GM23338 (cell line): ENCODE data around the gene WIPI1. TPM values are rescaled to one million over a fixed set of nuclear protein-coding genes. Genes with fewer than 3 reads are reported as not detected.

Experiments used
- ATAC-seq: fragments of 200-7000 bp; cut with Tn5 transposase; 3 replicates; pipeline ENCODE4 v1.9.1; 2020
- DNase-seq: peaks from one replicate; pipeline ENCODE4 v3.0.0-alpha.2; 2015; ENCODE audit warnings: low spot score
- H2AFZ ChIP-seq: fragments of 200-600 bp; sonication (generic); 2 replicates; pipeline ENCODE4 v1.8.0; 2016; ENCODE audit warnings: antibody characterized with exemption, mild to moderate bottlenecking, moderate library complexity
- H3F3A ChIP-seq: fragments of 200-600 bp; sonication (generic); replicated peaks from 2 replicates; pipeline ENCODE4 v1.8.0; 2017; ENCODE audit warnings: antibody characterized with exemption, mixed run types, low read depth
- H3K27ac ChIP-seq: fragments of 200-600 bp; sonication (generic); 2 replicates; pipeline ENCODE4 v1.6.1; 2016; ENCODE audit warnings: low read depth
- H3K27me3 ChIP-seq: fragments of 200-600 bp; sonication (generic); 2 replicates; pipeline ENCODE4 v1.8.0; 2016; ENCODE audit warnings: mild to moderate bottlenecking, mixed run types, moderate library complexity; ENCODE audit not compliant: insufficient read depth
- H3K36me3 ChIP-seq: fragments of 200-600 bp; sonication (generic); 2 replicates; pipeline ENCODE4 v1.8.0; 2016; ENCODE audit warnings: mild to moderate bottlenecking; ENCODE audit not compliant: insufficient read depth
- H3K4me1 ChIP-seq: fragments of 200-600 bp; sonication (generic); 2 replicates; pipeline ENCODE4 v1.8.0; 2016; ENCODE audit warnings: mild to moderate bottlenecking, moderate library complexity; ENCODE audit not compliant: insufficient read depth
- H3K4me2 ChIP-seq: fragments of 200-600 bp; sonication (generic); 2 replicates; pipeline ENCODE4 v1.7.1; 2017; ENCODE audit warnings: mixed run types
- H3K4me3 ChIP-seq: fragments of 200-600 bp; sonication (generic); 2 replicates; pipeline ENCODE4 v1.6.1; 2016; ENCODE audit warnings: mixed run types
- H3K79me2 ChIP-seq: fragments of 200-600 bp; sonication (generic); replicated peaks from 2 replicates; pipeline ENCODE4 v1.8.0; 2017; ENCODE audit warnings: mild to moderate bottlenecking; ENCODE audit not compliant: insufficient read depth
- H3K9me2 ChIP-seq: fragments of 200-600 bp; sonication (generic); 2 replicates; pipeline ENCODE4 v1.8.0; 2017; ENCODE audit not compliant: insufficient read depth
- H4K20me1 ChIP-seq: fragments of 200-600 bp; sonication (generic); replicated peaks from 2 replicates; pipeline ENCODE4 v1.8.0; 2017; ENCODE audit warnings: mild to moderate bottlenecking; ENCODE audit not compliant: insufficient read depth
- H3K27ac Mint-ChIP-seq: 2 replicates; pipeline ENCODE4 v1.8.0; 2020; ENCODE audit warnings: inconsistent platforms, mild to moderate bottlenecking, moderate library complexity, mixed read lengths
- H3K27me3 Mint-ChIP-seq: 3 replicates; pipeline ENCODE4 v1.8.0; 2022; ENCODE audit warnings: low read depth, mild to moderate bottlenecking, moderate library complexity, mixed read lengths, inconsistent platforms; ENCODE audit not compliant: insufficient read depth, poor library complexity
- H3K36me3 Mint-ChIP-seq: 3 replicates; pipeline ENCODE4 v1.8.0; 2021; ENCODE audit warnings: low read depth, mild to moderate bottlenecking, inconsistent platforms, moderate library complexity, mixed read lengths
- H3K4me1 Mint-ChIP-seq: 3 replicates; pipeline ENCODE4 v1.8.0; 2020; ENCODE audit warnings: mild to moderate bottlenecking, inconsistent platforms, mixed read lengths
- H3K4me3 Mint-ChIP-seq: 3 replicates; pipeline ENCODE4 v1.8.0; 2021; ENCODE audit warnings: moderate library complexity, mild to moderate bottlenecking, inconsistent platforms, mixed read lengths
- H3K9me3 Mint-ChIP-seq: 3 replicates; pipeline ENCODE4 v1.8.0; 2020; ENCODE audit warnings: moderate library complexity, mild to moderate bottlenecking, inconsistent platforms, mixed read lengths
- ETS1 ChIP-seq: IDR thresholded peaks from 2 replicates; pipeline ENCODE4 v1.6.1; 2016; ENCODE audit warnings: antibody characterized with exemption
- EZH2phosphoT487 ChIP-seq: fragments of 200-600 bp; sonication (generic); IDR thresholded peaks from one replicate; pipeline ENCODE4 v1.8.1; 2018; ENCODE audit warnings: antibody characterized with exemption; ENCODE audit not compliant: unreplicated experiment
- NANOG ChIP-seq: IDR thresholded peaks from 2 replicates; pipeline ENCODE4 v1.6.1; 2016; ENCODE audit warnings: antibody characterized with exemption, borderline replicate concordance
- POLR2AphosphoS5 ChIP-seq: IDR thresholded peaks from 2 replicates; pipeline ENCODE4 v1.6.1; 2016; ENCODE audit warnings: antibody characterized with exemption, low read depth
- REST ChIP-seq: IDR thresholded peaks from one replicate; pipeline ENCODE4 v1.6.1; 2018; ENCODE audit warnings: antibody characterized with exemption; ENCODE audit not compliant: unreplicated experiment
- STAT1 ChIP-seq: IDR thresholded peaks from one replicate; pipeline ENCODE4 v1.6.1; 2016; ENCODE audit warnings: antibody characterized with exemption; ENCODE audit not compliant: unreplicated experiment
- ZNF114 ChIP-seq: fragments of 250-450 bp; sonication (Bioruptor Pico); IDR thresholded peaks from 2 replicates; pipeline ENCODE4 v1.5.0; 2020; ENCODE audit warnings: mild to moderate bottlenecking, moderate library complexity
- ZNF462 ChIP-seq: fragments of 250-450 bp; sonication (Bioruptor Pico); IDR thresholded peaks from 2 replicates; pipeline ENCODE4 v1.5.0; 2020; ENCODE audit warnings: mild to moderate bottlenecking, moderate library complexity
- polyA plus RNA-seq: library from polyadenylated mRNA; unstranded; fragments of >200 nt; fragmentation: Nextera tagmentation; extraction: Ambion mirVana; gene quantifications from 2 replicates; pipeline ENCODE4 v1.2.1, GENCODE V29; 2016
- total RNA-seq: library from RNA; depleted of rRNA; stranded (reverse); fragments of >200 nt; shearing (Covaris generic); gene quantifications from 2 replicates; pipeline ENCODE4 v1.2.3, GENCODE V29; 2014

The WIPI1 gene
- total and polyA plus RNA-seq, 2 experiments from 2014 or later, result 24.1 to 29.3 TPM

GRCh38 chr17:68489919-68490318 is 32.6 kb upstream of the WIPI1 start:
- no peaks in the 10 kb centered on the region for H3K36me3 ChIP-seq
- no peaks in the 10 kb centered on the region for H3K79me2 ChIP-seq
- H3K4me2 ChIP-seq, result no peak overlapping the region
- no peak overlapping the region for H3K4me3 ChIP-seq
- peaks cover 5% of the 10 kb centered on the region for H3K27me3 Mint-ChIP-seq
- H4K20me1 ChIP-seq, result no peaks in the 10 kb centered on the region
- no peak overlapping the region for H2AFZ ChIP-seq
- no peaks in the 10 kb centered on the region; the same call in 1 of the 2 replicates for H3K4me1 ChIP-seq
- H3K9me3 Mint-ChIP-seq, result no peaks in the 10 kb centered on the region
- no peak for DNase-seq
- H3K4me3 Mint-ChIP-seq, result no peak overlapping the region
- no peaks in the 10 kb centered on the region for H3K9me2 ChIP-seq
- ATAC-seq, result no peak
- no peak for TF ChIP-seq POLR2AphosphoS5
- no peak for TF ChIP-seq ETS1
- TF ChIP-seq EZH2phosphoT487, result no peak
- no peak for TF ChIP-seq STAT1
- TF ChIP-seq REST, result no peak
- no peak for TF ChIP-seq ZNF462
- TF ChIP-seq NANOG, result no peak
- TF ChIP-seq ZNF114, result no peak
- no peaks in the 10 kb centered on the region for H3K36me3 Mint-ChIP-seq
- H3K4me1 Mint-ChIP-seq, result no peaks in the 10 kb centered on the region; the same call in 2 of the 3 replicates
- H3K27ac Mint-ChIP-seq, result no peak overlapping the region
- H3F3A ChIP-seq, result no peaks in the 10 kb centered on the region
- no peak overlapping the region for H3K27ac ChIP-seq
- H3K27me3 ChIP-seq, result no peaks in the 10 kb centered on the region
